Loucy (cell line): Measurements from ENCODE around the gene DBF4B.
A peak's percentile ranks its signal among the peaks of the same experiment; 100 is the strongest.

ENCODE experiments used
- H2AFZ ChIP-seq: fragments of 200-600 bp; sonication (generic); 2 replicates; pipeline ENCODE4 v1.6.0; 2016; ENCODE audit warnings: antibody characterized with exemption, mild to moderate bottlenecking, low read length, moderate library complexity
- H3F3A ChIP-seq: fragments of 200-600 bp; 2 replicates; pipeline ENCODE4 v1.6.0; 2016; ENCODE audit warnings: antibody characterized with exemption, low read depth, mild to moderate bottlenecking
- H3K27me3 ChIP-seq: fragments of 200-600 bp; sonication (generic); 2 replicates; pipeline ENCODE4 v1.6.1; 2014; ENCODE audit warnings: low read length, mild to moderate bottlenecking; ENCODE audit not compliant: insufficient read depth, poor library complexity, severe bottlenecking
- H3K36me3 ChIP-seq: fragments of 200-600 bp; sonication (generic); 2 replicates; pipeline ENCODE4 v1.6.1; 2016; ENCODE audit warnings: low read length; ENCODE audit not compliant: insufficient read depth
- H3K4me1 ChIP-seq: fragments of 200-600 bp; sonication (generic); 2 replicates; pipeline ENCODE4 v1.5.1; 2014; ENCODE audit warnings: low read length, mild to moderate bottlenecking; ENCODE audit not compliant: insufficient read depth, poor library complexity, severe bottlenecking
- H3K4me2 ChIP-seq: fragments of 200-600 bp; sonication (generic); 2 replicates; pipeline ENCODE4 v1.6.0; 2014; ENCODE audit warnings: antibody characterized with exemption, low read length, low read depth, mild to moderate bottlenecking; ENCODE audit not compliant: poor library complexity, severe bottlenecking
- H3K4me3 ChIP-seq: fragments of 200-600 bp; sonication (generic); 2 replicates; pipeline ENCODE4 v1.5.1; 2014; ENCODE audit warnings: low read length, mild to moderate bottlenecking, mixed read lengths; ENCODE audit not compliant: poor library complexity, severe bottlenecking
- H3K79me2 ChIP-seq: fragments of 200-600 bp; sonication (generic); 2 replicates; pipeline ENCODE4 v1.6.1; 2014; ENCODE audit warnings: low read length; ENCODE audit not compliant: insufficient read depth
- H3K9ac ChIP-seq: fragments of 200-600 bp; sonication (generic); 2 replicates; pipeline ENCODE4 v1.6.0; 2014; ENCODE audit warnings: mild to moderate bottlenecking, low read depth, low read length, moderate library complexity; ENCODE audit not compliant: poor library complexity, severe bottlenecking
- H3K9me2 ChIP-seq: fragments of 200-600 bp; sonication (generic); replicated peaks from 2 replicates; pipeline ENCODE4 v1.6.1; 2016; ENCODE audit warnings: low read depth, low read length, mixed read lengths
- H3K9me3 ChIP-seq: fragments of 200-600 bp; sonication (generic); 2 replicates; pipeline ENCODE4 v1.6.1; 2014; ENCODE audit warnings: mild to moderate bottlenecking, antibody characterized with exemption, low read length, low read depth; ENCODE audit not compliant: insufficient read depth
- H4K20me1 ChIP-seq: fragments of 200-600 bp; sonication (generic); 2 replicates; pipeline ENCODE4 v1.6.0; 2014; ENCODE audit warnings: antibody characterized with exemption, low read length, mild to moderate bottlenecking; ENCODE audit not compliant: insufficient read depth, poor library complexity, severe bottlenecking
- CTCF ChIP-seq: fragments of 200-600 bp; sonication (generic); conservative IDR thresholded peaks from 2 replicates; pipeline ENCODE4 v1.5.1; 2014; ENCODE audit warnings: mild to moderate bottlenecking, antibody characterized with exemption, low read length
- EZH2phosphoT487 ChIP-seq: fragments of 200-600 bp; IDR thresholded peaks from 2 replicates; pipeline ENCODE4 v1.6.1; 2018; ENCODE audit warnings: antibody characterized with exemption, mild to moderate bottlenecking, moderate library complexity, borderline replicate concordance

The DBF4B gene

GRCh38 chr17:44769230-44769629, 60.8 kb downstream of the DBF4B start:
- Histone ChIP-seq H3K4me2 (peak overlapping the region; percentile 87), H3K27me3 (no peaks in the 10 kb centered on the region), H2AFZ (no peak overlapping the region)

GRCh38 chr17:44769647-44770084, 61.2 kb downstream of the DBF4B start:
- Histone ChIP-seq H3K36me3 (no peaks in the 10 kb centered on the region), H3K9ac (peak overlapping the region; percentile 63), H3K79me2 (no peaks in the 10 kb centered on the region), H3K4me2 (peak overlapping the region; percentile 87), H2AFZ (no peak overlapping the region), H3F3A (no peaks in the 10 kb centered on the region), H3K4me1 (peaks cover 31% of the 10 kb centered on the region), H3K9me3 (no peaks in the 10 kb centered on the region), H4K20me1 (no peaks in the 10 kb centered on the region), H3K27me3 (no peaks in the 10 kb centered on the region), H3K9me2 (no peaks in the 10 kb centered on the region), H3K4me3 (no peak overlapping the region)
- TF ChIP-seq EZH2phosphoT487: no peak
- no peak for TF ChIP-seq CTCF

More at GRCh38 chr17:44769230-44769629, 60.8 kb downstream of the DBF4B start:
- TF ChIP-seq EZH2phosphoT487 (no peak), CTCF (no peak)
- H3K4me1 ChIP-seq: peaks cover 31% of the 10 kb centered on the region
- H3K9me2 ChIP-seq: no peaks in the 10 kb centered on the region
- H3K9me3 ChIP-seq: no peaks in the 10 kb centered on the region
- no peaks in the 10 kb centered on the region for H3K79me2 ChIP-seq
- H3K36me3 ChIP-seq: no peaks in the 10 kb centered on the region
- no peak overlapping the region for H3K4me3 ChIP-seq
- no peaks in the 10 kb centered on the region for H4K20me1 ChIP-seq
- H3F3A ChIP-seq: no peaks in the 10 kb centered on the region
- H3K9ac ChIP-seq: peak overlapping the region; percentile 63

DNA sequence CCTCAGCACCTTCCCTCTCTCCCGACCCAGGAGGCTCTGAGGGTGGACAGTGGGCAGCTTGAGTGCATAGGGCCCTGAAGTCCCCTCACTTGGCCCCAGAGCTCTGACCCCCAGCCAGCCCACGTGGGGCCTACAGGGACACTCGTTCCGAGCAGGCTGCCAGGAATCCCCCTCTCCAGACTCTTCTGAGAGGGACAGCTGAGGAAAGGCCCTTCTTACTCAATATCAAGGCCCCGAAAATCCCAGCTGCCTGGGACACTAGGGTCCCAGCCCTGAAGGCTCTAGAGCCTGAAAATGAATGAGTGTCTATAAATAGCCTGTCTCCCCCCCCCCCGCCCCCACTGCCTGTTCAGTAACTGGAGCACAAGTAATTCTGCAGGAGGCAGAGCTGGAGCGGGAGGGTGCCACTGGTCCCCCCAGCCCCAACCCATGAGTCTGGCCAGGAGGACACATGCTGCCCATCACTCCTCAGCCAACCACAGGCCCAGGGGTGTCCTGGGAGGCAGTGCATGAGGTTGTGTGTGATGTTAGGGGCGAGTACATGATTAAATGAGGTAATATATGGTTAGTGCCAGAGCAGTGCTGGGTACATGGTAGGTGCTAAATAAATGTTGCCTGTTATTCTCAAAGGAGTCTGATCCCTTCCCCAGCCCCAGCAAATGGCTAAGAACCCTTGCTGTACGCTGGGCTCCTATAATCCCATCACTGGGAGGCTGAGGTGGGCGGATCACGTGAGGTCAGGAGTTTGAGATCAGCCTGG, 61.9 kb downstream of the DBF4B start:
- Histone ChIP-seq H4K20me1 (no peaks in the 10 kb centered on the region), H3K27me3 (no peaks in the 10 kb centered on the region), H3K79me2 (no peaks in the 10 kb centered on the region), H3K4me1 (peaks cover 36% of the 10 kb centered on the region), H3K4me2 (no peak overlapping the region), H3K9ac (no peak overlapping the region), H3K4me3 (no peak overlapping the region), H3K36me3 (no peaks in the 10 kb centered on the region), H3K9me3 (no peaks in the 10 kb centered on the region), H3F3A (no peaks in the 10 kb centered on the region), H3K9me2 (no peaks in the 10 kb centered on the region), H2AFZ (no peak overlapping the region)
- TF ChIP-seq CTCF (no peak), EZH2phosphoT487 (no peak)
